K562 (cell line): ENCODE data around the gene TRIM27. TPM values are rescaled to one million over a fixed set of nuclear protein-coding genes. Genes with fewer than 3 reads are reported as not detected.

Experiments
- CBX8 ChIP-seq: fragments of 200-600 bp; sonication (generic); IDR thresholded peaks from 2 replicates; pipeline ENCODE4 v1.6.1; 2012; ENCODE audit warnings: borderline replicate concordance, mixed run types, low read depth, mild to moderate bottlenecking, moderate library complexity, mixed read lengths, low read length, control low read depth, inconsistent platforms; ENCODE audit not compliant: poor library complexity, severe bottlenecking; ENCODE audit errors: extremely low read depth
- CHD1 ChIP-seq: fragments of 200-600 bp; sonication (generic); IDR thresholded peaks from one replicate; pipeline ENCODE4 v1.6.1; 2012; ENCODE audit warnings: mild to moderate bottlenecking, moderate library complexity, low read length, inconsistent platforms
- CREB5 ChIP-seq: fragments of 250-450 bp; sonication (Bioruptor Pico); IDR thresholded peaks from 2 replicates; pipeline ENCODE4 v1.5.0; 2020; ENCODE audit warnings: mild to moderate bottlenecking
- DPF2 ChIP-seq: fragments of 450-650 bp; IDR thresholded peaks from 2 replicates; pipeline ENCODE4 v1.6.1; 2016
- ETS1 ChIP-seq: conservative IDR thresholded peaks from 2 replicates; pipeline ENCODE4 v1.6.1; 2011; ENCODE audit warnings: low read depth, mild to moderate bottlenecking, low read length; ENCODE audit not compliant: control insufficient read depth
- FOSL1 ChIP-seq: fragments of 200-800 bp; sonication (Bioruptor generic); conservative IDR thresholded peaks from 2 replicates; pipeline ENCODE4 v1.6.1; 2016; ENCODE audit warnings: missing genetic modification characterization, missing compliant biosample characterization
- MAZ ChIP-seq, 2 experiments: fragments of 450-650 bp in 1 of 2; sonication (generic) in 1 of 2; formaldehyde crosslinking; IDR thresholded peaks in 1 of 2; conservative IDR thresholded peaks in 1 of 2; 2 replicates each; pipeline versions ENCODE4 v1.4.0 to v1.5.0; 2020; ENCODE audit warnings: mild to moderate bottlenecking in 1 of 2, missing genetic modification reagents in 1 of 2
- MYBL2 ChIP-seq, 2 experiments: fragments of 450-650 bp in 1 of 2; sonication (generic) in 1 of 2; formaldehyde crosslinking in 1 of 2; IDR thresholded peaks; 2 replicates each; pipeline versions ENCODE4 v1.6.1 to v1.8.1; 2017 to 2022; ENCODE audit warnings: borderline replicate concordance in 1 of 2, inconsistent platforms in 1 of 2, low read depth in 1 of 2, mild to moderate bottlenecking in 1 of 2, missing genetic modification reagents in 1 of 2, moderate library complexity in 1 of 2
- NFIX ChIP-seq: fragments of 250-450 bp; sonication (Bioruptor Pico); IDR thresholded peaks from 2 replicates; pipeline ENCODE4 v1.4.0; 2020; ENCODE audit warnings: low read depth, mild to moderate bottlenecking, moderate library complexity
- NR2C2 ChIP-seq, 2 experiments: fragments of 200-800 bp in 1 of 2; sonication (Bioruptor generic) in 1 of 2; sonication (generic) in 1 of 2; formaldehyde crosslinking in 1 of 2; IDR thresholded peaks; 2 replicates each; pipeline versions ENCODE4 v1.6.1 to v1.8.0; 2016 to 2022; ENCODE audit warnings: mild to moderate bottlenecking in 1 of 2, missing compliant biosample characterization in 1 of 2, missing genetic modification characterization in 1 of 2, missing genetic modification reagents in 1 of 2
- POLR2AphosphoS2 ChIP-seq: IDR thresholded peaks from 2 replicates; pipeline ENCODE4 v1.6.1; 2012; ENCODE audit warnings: low read length, improper control_type of control experiment
- PPARD ChIP-seq: fragments of 250-450 bp; sonication (Bioruptor Pico); IDR thresholded peaks from 2 replicates; pipeline ENCODE4 v1.8.0; 2022; ENCODE audit warnings: inconsistent platforms, mild to moderate bottlenecking, moderate library complexity
- PTTG1 ChIP-seq: fragments of 450-650 bp; IDR thresholded peaks from 2 replicates; pipeline ENCODE4 v1.6.1; 2016; ENCODE audit warnings: low read depth, mild to moderate bottlenecking, missing genetic modification characterization, missing compliant biosample characterization
- PURB ChIP-seq: sonication (generic); formaldehyde crosslinking; IDR thresholded peaks from 2 replicates; pipeline ENCODE4 v1.9.0; 2021; ENCODE audit warnings: low read depth, mild to moderate bottlenecking, missing genetic modification reagents
- RFX5 ChIP-seq: IDR thresholded peaks from 2 replicates; pipeline ENCODE4 v1.6.1; 2011; ENCODE audit warnings: low read depth, mild to moderate bottlenecking, improper control_type of control experiment, low read length
- SETDB1 ChIP-seq: IDR thresholded peaks from one replicate; pipeline ENCODE4 v1.6.1; 2012; ENCODE audit warnings: low read length, control low read depth, inconsistent platforms
- SREBF1 ChIP-seq: fragments of 150-350 bp; IDR thresholded peaks from 2 replicates; pipeline ENCODE4 v1.6.1; 2014; ENCODE audit warnings: antibody characterized with exemption, low read depth, low read length, borderline replicate concordance
- TEAD2 ChIP-seq: fragments of 450-650 bp; IDR thresholded peaks from 2 replicates; pipeline ENCODE4 v1.6.1; 2016; ENCODE audit warnings: missing genetic modification characterization, control low read depth, missing compliant biosample characterization
- ZBTB43 ChIP-seq: sonication (generic); formaldehyde crosslinking; IDR thresholded peaks from 2 replicates; pipeline ENCODE4 v1.8.0; 2023; ENCODE audit warnings: mild to moderate bottlenecking, missing genetic modification reagents
- ZNF134 ChIP-seq: fragments of 250-450 bp; sonication (Bioruptor Pico); conservative IDR thresholded peaks from 2 replicates; pipeline ENCODE4 v1.4.0; 2020
- ZNF143 ChIP-seq: sonication (generic); formaldehyde crosslinking; IDR thresholded peaks from 2 replicates; pipeline ENCODE4 v1.9.0; 2022; ENCODE audit warnings: mild to moderate bottlenecking, missing genetic modification reagents
- ZNF175 ChIP-seq: fragments of 200-800 bp; sonication (Bioruptor generic); IDR thresholded peaks from 2 replicates; pipeline ENCODE4 v1.6.1; 2016; ENCODE audit warnings: low read depth, mild to moderate bottlenecking, missing genetic modification characterization, missing compliant biosample characterization
- ZNF253 ChIP-seq: fragments of 250-450 bp; sonication (Bioruptor Pico); conservative IDR thresholded peaks from 2 replicates; pipeline ENCODE4 v1.6.1; 2021; ENCODE audit warnings: mild to moderate bottlenecking
- ZNF75A ChIP-seq: fragments of 450-650 bp; formaldehyde crosslinking; IDR thresholded peaks from 2 replicates; pipeline ENCODE4 v1.4.0; 2020; ENCODE audit warnings: mild to moderate bottlenecking
- polyA plus RNA-seq, 8 experiments: library from polyadenylated mRNA; depleted of rRNA in 4 of 8; stranded (reverse) in 5 of 8; unstranded in 3 of 8; fragments of >200 nt; fragmentation: Nextera tagmentation in 2 of 8; fragmentation: Illumina TruSeq in 1 of 8; extraction: Ambion mirVana in 2 of 8; extraction: Trizol in 1 of 8; gene quantifications; 2 replicates each; pipeline versions ENCODE4 v1.2.1 to v1.2.3, GENCODE V29; 2011 to 2014; ENCODE audit warnings: inconsistent platforms in 1 of 8, missing spikeins in 1 of 8
- total RNA-seq, 7 experiments: library from RNA; depleted of rRNA in 6 of 7; stranded (reverse); fragments of >200 nt in 6 of 7; fragmentation: Illumina TruSeq in 2 of 7; extraction: Trizol in 2 of 7; gene quantifications; 2 replicates each; pipeline versions ENCODE4 v1.2.1 to v1.2.3, GENCODE V29; 2011 to 2021; ENCODE audit warnings: low replicate concordance in 1 of 7

TRIM27 gene
- total and polyA plus RNA-seq, 9 of the 15 experiments (the other 6 are each of a cell fraction or from before 2014, with no cell fraction given), result 37.7 to 235 (median 122) TPM

GRCh38 chr6:28960846-28961500, 37.2 kb upstream of the TRIM27 start (continued):
- TF ChIP-seq ETS1, result no peak
- TF ChIP-seq FOSL1 (tag), result peak; percentile 70
- TF ChIP-seq ZNF253, result no peak
- TF ChIP-seq RFX5, result no peak
- peak; percentile 90 for TF ChIP-seq DPF2
- TF ChIP-seq ZNF75A (CRISPR knock-in tag), result no peak
- no peak for TF ChIP-seq MYBL2 (IDR thresholded peaks at IDR 0.05; ENCODE audit: low read depth)
- TF ChIP-seq MYBL2 (CRISPR knock-in tag; IDR thresholded peaks at IDR 0.05; ENCODE audit: borderline replicate concordance), result no peak
- peak; percentile 83; the same call in 1 of the 2 replicates for TF ChIP-seq ZNF175 (CRISPR knock-in tag)
- TF ChIP-seq PTTG1 (tag), result no peak; the same call in 1 of the 2 replicates
- TF ChIP-seq ZBTB43 (CRISPR knock-in tag), result no peak
- peak; percentile 70 for TF ChIP-seq ZNF134 (CRISPR knock-in tag)
- TF ChIP-seq ZNF143 (CRISPR knock-in tag), result no peak
- no peak for TF ChIP-seq PPARD (CRISPR knock-in tag)
- TF ChIP-seq NR2C2 (CRISPR knock-in tag; IDR thresholded peaks at IDR 0.05), result no peak
- TF ChIP-seq NR2C2 (tag; IDR thresholded peaks at IDR 0.05), result no peak; the same call in 1 of the 2 replicates
- no peak for TF ChIP-seq TEAD2
- TF ChIP-seq CREB5, result no peak
- TF ChIP-seq CHD1, result no peak
- TF ChIP-seq SETDB1, result no peak
- no peak for TF ChIP-seq SREBF1
- TF ChIP-seq CBX8, result no peak
- TF ChIP-seq MAZ (CRISPR knock-in tag; conservative IDR thresholded peaks at IDR 0.05 in 1 of 2, IDR thresholded peaks at IDR 0.05 in 1 of 2), result peak; percentile 37 to 46; a peak in 1 of 4 replicates
- no peak for TF ChIP-seq POLR2AphosphoS2
- no peak for TF ChIP-seq PURB
- no peak for TF ChIP-seq NFIX
